HL-60 (cell line): ENCODE measurements around the gene GLIPR2.
A peak's percentile ranks its signal among the peaks of the same experiment; 100 is the strongest.

ENCODE experiments used
- DNase-seq, 2 experiments: peaks; one replicate each; pipeline ENCODE4 v3.0.0-alpha.2; 2010 to 2020; ENCODE audit warnings: low read depth in 1 of 2, low spot score in 1 of 2
- H3K27ac ChIP-seq: fragments of 250-450 bp; sonication (Bioruptor Pico); replicated peaks from 2 replicates; pipeline ENCODE4 v1.5.1; 2020; ENCODE audit warnings: mild to moderate bottlenecking, moderate library complexity
- H3K27me3 ChIP-seq: fragments of 250-450 bp; sonication (Bioruptor Pico); 2 replicates; pipeline ENCODE4 v1.5.1; 2021; ENCODE audit warnings: mild to moderate bottlenecking, moderate library complexity; ENCODE audit not compliant: insufficient read depth, poor library complexity, severe bottlenecking
- H3K4me3 ChIP-seq: replicated peaks from 2 replicates; pipeline ENCODE4 v1.5.1; 2011; ENCODE audit warnings: mild to moderate bottlenecking, control low read depth, low read length; ENCODE audit not compliant: insufficient read depth
- GABPA ChIP-seq: IDR thresholded peaks from 2 replicates; pipeline ENCODE4 v1.6.1; 2012; ENCODE audit warnings: low read depth
- POLR2AphosphoS5 ChIP-seq: IDR thresholded peaks from 2 replicates; pipeline ENCODE4 v1.6.1; 2012; ENCODE audit warnings: low read depth
- SPI1 ChIP-seq: IDR thresholded peaks from 2 replicates; pipeline ENCODE4 v1.6.1; 2012; ENCODE audit warnings: low read depth, mild to moderate bottlenecking, borderline replicate concordance
- TF ChIP-seq, protein P1 (sequence below): IDR thresholded peaks from 2 replicates; pipeline ENCODE4 v1.6.1; 2012; ENCODE audit warnings: low read depth; ENCODE audit not compliant: insufficient replicate concordance
- TF ChIP-seq, protein P2 (sequence below): IDR thresholded peaks from one replicate; pipeline ENCODE4 v1.5.1; 2011; ENCODE audit warnings: low read length, control low read depth, inconsistent platforms; ENCODE audit not compliant: insufficient read depth

GLIPR2 gene

DNA sequence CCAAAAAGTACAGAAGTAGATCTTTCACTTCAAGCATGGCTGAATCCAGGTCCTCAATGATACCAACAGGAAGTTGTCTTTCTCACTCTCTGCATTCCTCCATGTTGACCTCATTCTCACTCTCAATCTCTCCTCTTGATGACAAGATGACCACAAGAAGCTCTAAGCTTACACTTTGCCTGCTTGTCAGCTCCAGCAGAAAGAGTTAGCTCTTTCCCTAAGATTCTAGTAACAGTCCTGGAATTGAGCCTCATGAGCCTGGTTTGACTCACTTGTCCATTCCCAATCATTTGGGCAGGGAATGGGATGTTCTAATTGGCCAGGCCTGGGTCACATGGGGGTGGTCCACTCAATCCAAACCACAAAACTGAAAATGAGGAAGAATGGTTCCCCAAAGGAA lies 50.9 kb downstream of the GLIPR2 start:
- Histone ChIP-seq H3K27ac (no peak overlapping the region), H3K4me3 (no peak overlapping the region), H3K27me3 (no peaks in the 10 kb centered on the region)
- no peak for DNase-seq
- TF ChIP-seq POLR2AphosphoS5 (no peak), SPI1 (no peak), GABPA (no peak)
- TF ChIP-seq, protein P1, sequence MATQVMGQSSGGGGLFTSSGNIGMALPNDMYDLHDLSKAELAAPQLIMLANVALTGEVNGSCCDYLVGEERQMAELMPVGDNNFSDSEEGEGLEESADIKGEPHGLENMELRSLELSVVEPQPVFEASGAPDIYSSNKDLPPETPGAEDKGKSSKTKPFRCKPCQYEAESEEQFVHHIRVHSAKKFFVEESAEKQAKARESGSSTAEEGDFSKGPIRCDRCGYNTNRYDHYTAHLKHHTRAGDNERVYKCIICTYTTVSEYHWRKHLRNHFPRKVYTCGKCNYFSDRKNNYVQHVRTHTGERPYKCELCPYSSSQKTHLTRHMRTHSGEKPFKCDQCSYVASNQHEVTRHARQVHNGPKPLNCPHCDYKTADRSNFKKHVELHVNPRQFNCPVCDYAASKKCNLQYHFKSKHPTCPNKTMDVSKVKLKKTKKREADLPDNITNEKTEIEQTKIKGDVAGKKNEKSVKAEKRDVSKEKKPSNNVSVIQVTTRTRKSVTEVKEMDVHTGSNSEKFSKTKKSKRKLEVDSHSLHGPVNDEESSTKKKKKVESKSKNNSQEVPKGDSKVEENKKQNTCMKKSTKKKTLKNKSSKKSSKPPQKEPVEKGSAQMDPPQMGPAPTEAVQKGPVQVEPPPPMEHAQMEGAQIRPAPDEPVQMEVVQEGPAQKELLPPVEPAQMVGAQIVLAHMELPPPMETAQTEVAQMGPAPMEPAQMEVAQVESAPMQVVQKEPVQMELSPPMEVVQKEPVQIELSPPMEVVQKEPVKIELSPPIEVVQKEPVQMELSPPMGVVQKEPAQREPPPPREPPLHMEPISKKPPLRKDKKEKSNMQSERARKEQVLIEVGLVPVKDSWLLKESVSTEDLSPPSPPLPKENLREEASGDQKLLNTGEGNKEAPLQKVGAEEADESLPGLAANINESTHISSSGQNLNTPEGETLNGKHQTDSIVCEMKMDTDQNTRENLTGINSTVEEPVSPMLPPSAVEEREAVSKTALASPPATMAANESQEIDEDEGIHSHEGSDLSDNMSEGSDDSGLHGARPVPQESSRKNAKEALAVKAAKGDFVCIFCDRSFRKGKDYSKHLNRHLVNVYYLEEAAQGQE, result no peak
- TF ChIP-seq, protein P2, sequence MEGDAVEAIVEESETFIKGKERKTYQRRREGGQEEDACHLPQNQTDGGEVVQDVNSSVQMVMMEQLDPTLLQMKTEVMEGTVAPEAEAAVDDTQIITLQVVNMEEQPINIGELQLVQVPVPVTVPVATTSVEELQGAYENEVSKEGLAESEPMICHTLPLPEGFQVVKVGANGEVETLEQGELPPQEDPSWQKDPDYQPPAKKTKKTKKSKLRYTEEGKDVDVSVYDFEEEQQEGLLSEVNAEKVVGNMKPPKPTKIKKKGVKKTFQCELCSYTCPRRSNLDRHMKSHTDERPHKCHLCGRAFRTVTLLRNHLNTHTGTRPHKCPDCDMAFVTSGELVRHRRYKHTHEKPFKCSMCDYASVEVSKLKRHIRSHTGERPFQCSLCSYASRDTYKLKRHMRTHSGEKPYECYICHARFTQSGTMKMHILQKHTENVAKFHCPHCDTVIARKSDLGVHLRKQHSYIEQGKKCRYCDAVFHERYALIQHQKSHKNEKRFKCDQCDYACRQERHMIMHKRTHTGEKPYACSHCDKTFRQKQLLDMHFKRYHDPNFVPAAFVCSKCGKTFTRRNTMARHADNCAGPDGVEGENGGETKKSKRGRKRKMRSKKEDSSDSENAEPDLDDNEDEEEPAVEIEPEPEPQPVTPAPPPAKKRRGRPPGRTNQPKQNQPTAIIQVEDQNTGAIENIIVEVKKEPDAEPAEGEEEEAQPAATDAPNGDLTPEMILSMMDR, result no peak

DNA sequence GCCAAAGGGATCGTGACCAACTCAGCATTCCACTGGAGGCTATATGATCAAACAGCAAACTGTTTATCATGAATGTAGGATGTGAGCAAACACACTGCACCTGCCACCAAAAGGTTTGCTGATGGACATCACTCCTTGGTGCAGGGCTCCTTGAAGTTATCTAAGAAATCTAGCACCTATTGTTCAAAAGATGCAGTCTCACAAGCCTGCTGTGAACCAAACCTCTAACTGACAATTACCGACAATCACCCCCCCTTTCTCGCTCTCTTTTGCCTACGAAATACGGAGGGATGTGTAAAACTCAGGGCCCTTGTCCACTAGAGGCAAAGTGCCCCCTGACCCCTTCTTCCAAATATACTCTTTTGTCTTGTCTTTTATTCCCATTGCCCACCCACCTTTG lies 51.7 kb downstream of the GLIPR2 start:
- TF ChIP-seq, protein P2, result no peak
- TF ChIP-seq, protein P1, result no peak
- TF ChIP-seq POLR2AphosphoS5 (no peak), SPI1 (no peak), GABPA (no peak)
- H3K4me3 ChIP-seq, result no peak overlapping the region
- DNase-seq, result no peak
- no peaks in the 10 kb centered on the region for H3K27me3 ChIP-seq
- no peak overlapping the region for H3K27ac ChIP-seq

DNA sequence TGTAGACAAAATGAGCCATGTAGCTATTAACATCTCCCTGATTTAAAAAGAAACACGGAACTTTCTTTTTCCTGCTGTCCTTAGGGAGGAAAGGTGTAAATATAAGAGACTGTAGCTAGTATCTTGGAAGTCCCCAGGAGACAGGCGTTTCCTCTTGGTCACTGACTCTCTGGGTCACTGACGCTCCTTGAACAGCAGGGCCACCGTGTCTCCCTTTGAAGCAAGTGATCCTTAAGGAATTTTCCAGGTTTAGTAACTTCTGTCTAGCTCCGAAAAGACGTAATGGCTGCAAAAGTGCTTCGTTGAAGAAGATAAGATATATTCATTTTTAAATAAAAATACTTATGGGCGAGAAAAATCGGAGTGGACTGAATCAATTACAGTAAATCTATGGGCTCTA lies 53.4 kb downstream of the GLIPR2 start:
- no peak for DNase-seq
- peak overlapping the region; percentile 88 for H3K27ac ChIP-seq

More for the DNA sequence above, 53.4 kb downstream of the GLIPR2 start:
- TF ChIP-seq, protein P1, result no peak
- TF ChIP-seq POLR2AphosphoS5 (no peak), SPI1 (no peak), GABPA (no peak)
- TF ChIP-seq, protein P2, result no peak
- H3K4me3 ChIP-seq, result peak overlapping the region; percentile 69
- no peaks in the 10 kb centered on the region for H3K27me3 ChIP-seq
